Measurements from ENCODE around the gene RHBG.

DNA sequence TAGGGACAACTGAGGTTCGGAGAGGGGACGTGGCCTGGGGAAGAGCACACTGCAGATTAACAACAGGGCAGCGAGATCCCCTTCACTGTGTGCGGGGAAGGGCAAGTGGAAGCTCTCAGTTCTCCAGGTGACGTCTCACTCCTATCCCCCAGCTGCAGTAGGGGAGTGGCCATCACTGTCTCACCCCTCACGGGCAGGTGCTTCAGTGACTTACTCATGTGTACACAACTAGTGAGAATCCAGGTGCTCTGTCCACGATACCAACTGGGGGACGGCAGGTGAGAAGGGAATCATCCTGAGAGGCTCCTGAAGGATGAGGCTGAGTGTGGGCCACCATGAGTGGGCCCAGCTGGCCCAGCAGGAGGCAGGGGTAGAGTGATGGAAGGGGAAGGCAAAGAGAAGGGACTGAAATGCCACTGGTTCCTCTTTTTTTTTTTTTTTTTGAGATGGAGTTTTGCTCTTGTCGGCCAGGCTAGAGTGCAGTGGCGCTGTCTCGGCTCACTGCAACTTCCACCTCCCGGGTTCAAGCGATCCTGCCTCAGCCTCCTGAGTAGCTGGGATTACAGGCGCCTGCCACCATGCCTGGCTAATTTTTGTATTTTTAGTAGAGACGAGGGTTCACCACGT, 25.9 kb downstream of the RHBG start:
- TF ChIP-seq POLR2A (IDR thresholded peaks at IDR 0.05) (no peak), CTCF (IDR thresholded peaks at IDR 0.05) (no peak)
